HG03135 (cell line): Measurements from ENCODE around the gene PAX8.
"Not testable (repeated sequence)": the region's sequence is repeated elsewhere in the genome, so short reads cannot be mapped to it uniquely, and the experiment has no call there.

Experiments
- ATAC-seq: cut with Tn5 transposase; IDR thresholded peaks from one replicate; pipeline ENCODE4 v1.9.1; 2021; ENCODE audit warnings: mild to moderate bottlenecking, moderate library complexity; ENCODE audit not compliant: unreplicated experiment

Gene PAX8

GRCh38 chr2:113278742-113279139, at the start of gene PAX8:
Gene PAX8 (minus strand): TSS chr2:113278921. CDS start chr2:113278394, 527 bp downstream.
- ATAC-seq: no peak

GRCh38 chr2:113328043-113328442, 49.3 kb upstream of the PAX8 start:
- ATAC-seq: no peak

GRCh38 chr2:113325161-113325731, 46.5 kb upstream of the PAX8 start:
- not testable (repeated sequence) for ATAC-seq

GRCh38 chr2:113324684-113325160, 46.0 kb upstream of the PAX8 start:
- no peak for ATAC-seq

- ATAC-seq: not testable (repeated sequence)
These were observed 44.4 kb upstream of the PAX8 start for GRCh38 chr2:113323129-113323528.

- ATAC-seq: not testable (repeated sequence)
These were observed 41.4 kb upstream of the PAX8 start for GRCh38 chr2:113320106-113320505.

GRCh38 chr2:113318941-113319340, 40.2 kb upstream of the PAX8 start:
- not testable (repeated sequence) for ATAC-seq

- no peak for ATAC-seq
These were observed 37.4 kb upstream of the PAX8 start for GRCh38 chr2:113316085-113316484.

- not testable (repeated sequence) for ATAC-seq
These were observed 35.9 kb upstream of the PAX8 start for GRCh38 chr2:113314663-113315062.

GRCh38 chr2:113314176-113314575, 35.5 kb upstream of the PAX8 start:
- not testable (repeated sequence) for ATAC-seq

- ATAC-seq: not testable (repeated sequence)
These were observed 33.1 kb upstream of the PAX8 start for GRCh38 chr2:113311781-113312180.

- ATAC-seq: not testable (repeated sequence)
These were observed 32.5 kb upstream of the PAX8 start for GRCh38 chr2:113311191-113311590.

- no peak for ATAC-seq
These were observed 31.1 kb upstream of the PAX8 start for GRCh38 chr2:113309655-113310387.

- not testable (repeated sequence) for ATAC-seq
These were observed 30.1 kb upstream of the PAX8 start for GRCh38 chr2:113308784-113309183.

- ATAC-seq: not testable (repeated sequence)
These were observed 27.5 kb upstream of the PAX8 start for GRCh38 chr2:113306207-113306606.

GRCh38 chr2:113305749-113306148, 27.0 kb upstream of the PAX8 start:
- ATAC-seq: not testable (repeated sequence)

- no peak for ATAC-seq
These were observed 26.4 kb upstream of the PAX8 start for GRCh38 chr2:113305146-113305545.

GRCh38 chr2:113304702-113305101, 26.0 kb upstream of the PAX8 start:
- ATAC-seq: no peak

- not testable (repeated sequence) for ATAC-seq
These were observed 23.7 kb upstream of the PAX8 start for GRCh38 chr2:113302216-113302980.

GRCh38 chr2:113300281-113300680, 21.6 kb upstream of the PAX8 start:
- ATAC-seq: no peak

- ATAC-seq: no peak
These were observed 19.5 kb upstream of the PAX8 start for GRCh38 chr2:113298176-113298575.
